Non-pigmented ciliary epithelial cell (primary cell): ENCODE measurements around the gene PHC2.

Experiments used
- DNase-seq: peaks from one replicate; pipeline ENCODE4 v3.0.0-alpha.2; 2010; ENCODE audit warnings: low read depth

Gene PHC2

GRCh38 chr1:33420870-33421775 is 9.8 kb downstream of the PHC2 start:
- no peak for DNase-seq

GRCh38 chr1:33418811-33419210 is 12.1 kb downstream of the PHC2 start:
- DNase-seq: no peak

GRCh38 chr1:33414879-33415278 is 16.0 kb downstream of the PHC2 start:
- no peak for DNase-seq

- no peak for DNase-seq
Measured at GRCh38 chr1:33410091-33410701, 20.7 kb downstream of the PHC2 start.

- no peak for DNase-seq
Measured at GRCh38 chr1:33408093-33408436, 22.8 kb downstream of the PHC2 start.

- DNase-seq: no peak
Measured at GRCh38 chr1:33407352-33408092, 23.4 kb downstream of the PHC2 start.

GRCh38 chr1:33402206-33402605 is 28.7 kb downstream of the PHC2 start:
- no peak for DNase-seq

- no peak for DNase-seq
Measured at GRCh38 chr1:33401471-33401870, 29.4 kb downstream of the PHC2 start.

GRCh38 chr1:33400153-33400911 is 30.6 kb downstream of the PHC2 start:
- DNase-seq: no peak

- no peak for DNase-seq
Measured at GRCh38 chr1:33399375-33399774, 31.5 kb downstream of the PHC2 start.

GRCh38 chr1:33397994-33398393 is 32.9 kb downstream of the PHC2 start:
- no peak for DNase-seq

GRCh38 chr1:33397125-33397506 is 33.8 kb downstream of the PHC2 start:
- no peak for DNase-seq

GRCh38 chr1:33396188-33397124 is 34.4 kb downstream of the PHC2 start:
- no peak for DNase-seq

GRCh38 chr1:33394770-33395169 is 36.1 kb downstream of the PHC2 start:
- no peak for DNase-seq

- DNase-seq: no peak
Measured at GRCh38 chr1:33393991-33394390, 36.9 kb downstream of the PHC2 start.

- no peak for DNase-seq
Measured at GRCh38 chr1:33393524-33393923, 37.4 kb downstream of the PHC2 start.

- no peak for DNase-seq
Measured at GRCh38 chr1:33392639-33393038, 38.3 kb downstream of the PHC2 start.

GRCh38 chr1:33392206-33392605 is 38.7 kb downstream of the PHC2 start:
- no peak for DNase-seq

- no peak for DNase-seq
Measured at GRCh38 chr1:33391343-33392078, 39.4 kb downstream of the PHC2 start.

GRCh38 chr1:33390542-33390941 is 40.4 kb downstream of the PHC2 start:
- DNase-seq: peak; percentile 88
